CD4-positive, alpha-beta T cell treated with Interleukin-1 beta for 1 hour (primary cell): ENCODE results near the gene ELF1.

ENCODE experiments used
- DNase-seq, 2 donors: peaks; one replicate each; pipeline ENCODE4 v3.0.0-alpha.2; 2020 to 2022

Gene ELF1

GRCh38 chr13:41005704-41006103 lies 13.4 kb downstream of the ELF1 start:
- DNase-seq, result no peak

GRCh38 chr13:41004875-41005693 lies 14.0 kb downstream of the ELF1 start:
- DNase-seq, result peak in 1 of 2 donors; percentile 67

GRCh38 chr13:41002606-41003005 lies 16.5 kb downstream of the ELF1 start:
- no peak for DNase-seq

GRCh38 chr13:41001695-41002094 lies 17.4 kb downstream of the ELF1 start:
- no peak for DNase-seq

- no peak for DNase-seq
Measured at GRCh38 chr13:40999416-40999815, 19.7 kb downstream of the ELF1 start.

- no peak for DNase-seq
Measured at GRCh38 chr13:40996426-40997092, 22.6 kb downstream of the ELF1 start.

- no peak for DNase-seq
Measured at GRCh38 chr13:40995997-40996396, 23.1 kb downstream of the ELF1 start.

GRCh38 chr13:40994581-40995230 lies 24.4 kb downstream of the ELF1 start:
- no peak for DNase-seq

GRCh38 chr13:40993987-40994386 lies 25.1 kb downstream of the ELF1 start:
- DNase-seq, result no peak

GRCh38 chr13:40992678-40993518 lies 26.2 kb downstream of the ELF1 start:
- peak in 1 of 2 donors; percentile 46 for DNase-seq

GRCh38 chr13:40987606-40988280 lies 31.4 kb downstream of the ELF1 start:
- no peak for DNase-seq

GRCh38 chr13:40986101-40986856 lies 32.8 kb downstream of the ELF1 start:
- no peak for DNase-seq

GRCh38 chr13:40985381-40986100 lies 33.6 kb downstream of the ELF1 start:
- DNase-seq, result no peak

- peak in 1 of 2 donors; percentile 61 for DNase-seq
Measured at GRCh38 chr13:40984668-40985366, 34.3 kb downstream of the ELF1 start.

GRCh38 chr13:40983725-40984667 lies 35.1 kb downstream of the ELF1 start:
- peak in 1 of 2 donors; percentile 58 for DNase-seq

GRCh38 chr13:40983259-40983658 lies 35.9 kb downstream of the ELF1 start:
- no peak for DNase-seq

GRCh38 chr13:40982772-40983171 lies 36.3 kb downstream of the ELF1 start:
- peak; percentile 71 to 88 for DNase-seq

- no peak for DNase-seq
Measured at GRCh38 chr13:40981949-40982348, 37.2 kb downstream of the ELF1 start.

- peak in 1 of 2 donors; percentile 64 for DNase-seq
Measured at GRCh38 chr13:40981361-40981760, 37.8 kb downstream of the ELF1 start.
